Measurements from ENCODE around the gene GABRR3. TPM values are rescaled to one million over a fixed set of nuclear protein-coding genes. Genes with fewer than 3 reads are reported as not detected.

Gene GABRR3
- total RNA-seq, 1 experiment from 2014 or later: not detected

Other genes starting within 250 kb of the GABRR3 start
- gene CRYBG3, start 213.3 kb downstream of the GABRR3 start, total RNA-seq (2014; rRNA removed; shearing (Covaris generic)): 5.8 and 7.6 TPM in 2 replicates
- 36.9 and 43.4 TPM in 2 replicates for gene RIOX2, start 62.9 kb downstream of the GABRR3 start, total RNA-seq (2014; rRNA removed; shearing (Covaris generic))
- gene OR5AC2, start 51.9 kb upstream of the GABRR3 start, total RNA-seq (2014; rRNA removed; shearing (Covaris generic)): not detected in 2 replicates
- not detected in 2 replicates for gene OR5H1, start 95.4 kb upstream of the GABRR3 start, total RNA-seq (2014; rRNA removed; shearing (Covaris generic))
- not detected in 2 replicates for gene OR5H14, start 112.2 kb upstream of the GABRR3 start, total RNA-seq (2014; rRNA removed; shearing (Covaris generic))
- not detected in 2 replicates for gene OR5H15, start 131.4 kb upstream of the GABRR3 start, total RNA-seq (2014; rRNA removed; shearing (Covaris generic))
- not detected in 2 replicates for gene OR5H6, start 228.9 kb upstream of the GABRR3 start, total RNA-seq (2014; rRNA removed; shearing (Covaris generic))
- not detected in 2 replicates for gene OR5H2, start 247.2 kb upstream of the GABRR3 start, total RNA-seq (2014; rRNA removed; shearing (Covaris generic))